ENCODE measurements around the gene COA1. TPM values are rescaled to one million over a fixed set of nuclear protein-coding genes. Genes with fewer than 3 reads are reported as not detected.

Gene COA1
- total RNA-seq, 2 experiments from 2014 or later = 63.9 to 96.0 TPM

DNA sequence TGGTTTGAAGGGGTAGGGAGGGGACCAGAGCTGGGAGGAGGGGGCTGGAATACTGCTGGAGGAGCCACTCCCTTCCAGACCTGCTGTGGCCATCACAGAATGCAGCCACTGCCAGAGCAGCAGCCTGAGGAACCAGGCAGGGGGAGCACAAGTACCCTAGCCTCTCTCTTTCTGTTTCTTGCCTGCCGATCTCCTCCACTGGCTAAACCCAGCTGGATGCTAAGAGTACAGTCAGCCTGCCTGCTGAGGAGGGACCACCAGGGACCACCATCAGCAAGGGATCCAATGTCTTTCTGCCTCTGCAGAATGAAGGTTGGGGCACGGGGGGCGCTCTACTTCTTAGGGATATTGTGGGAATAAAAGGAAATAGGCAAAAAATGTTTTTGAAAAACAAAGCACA, 33.9 kb upstream of the COA1 start:
- Histone ChIP-seq H3K4me3 (ENCODE audit: low read depth, low read length, poor library complexity, severe bottlenecking) (no peak overlapping the region), H3K79me2 (ENCODE audit: insufficient read depth, low read depth, low read length) (no peaks in the 10 kb centered on the region), H3K27ac (ENCODE audit: low read depth, low read length, poor library complexity, severe bottlenecking) (no peak overlapping the region), H3K9me2 (ENCODE audit: insufficient read depth, low read length) (no peaks in the 10 kb centered on the region), H4K20me1 (ENCODE audit: insufficient read depth, low read length) (no peaks in the 10 kb centered on the region), H3K36me3 (ENCODE audit: insufficient read depth, low read length) (no peaks in the 10 kb centered on the region), H3K4me1 (ENCODE audit: insufficient read depth, low read length, poor library complexity, severe bottlenecking) (peaks cover 6% of the 10 kb centered on the region), H3K9me3 (ENCODE audit: low read length) (no peaks in the 10 kb centered on the region), H2AFZ (ENCODE audit: low read length) (no peak overlapping the region), H3K4me2 (ENCODE audit: low read length) (no peak overlapping the region)
- intact Hi-C loops (cut with micrococcal nuclease; ENCODE audit: unreplicated experiment) = no loop called here
- CTCF ChIA-PET (ENCODE audit: unreplicated experiment) = no interaction called here
- BruUV-seq (replicated peaks) = no TSS peak
- no peak for DNase-seq (ENCODE audit: low spot score)
- TF ChIP-seq EZH2phosphoT487 (IDR thresholded peaks at IDR 0.05; ENCODE audit: borderline replicate concordance, low read depth, low read length) = no peak
- TF ChIP-seq, protein P1, sequence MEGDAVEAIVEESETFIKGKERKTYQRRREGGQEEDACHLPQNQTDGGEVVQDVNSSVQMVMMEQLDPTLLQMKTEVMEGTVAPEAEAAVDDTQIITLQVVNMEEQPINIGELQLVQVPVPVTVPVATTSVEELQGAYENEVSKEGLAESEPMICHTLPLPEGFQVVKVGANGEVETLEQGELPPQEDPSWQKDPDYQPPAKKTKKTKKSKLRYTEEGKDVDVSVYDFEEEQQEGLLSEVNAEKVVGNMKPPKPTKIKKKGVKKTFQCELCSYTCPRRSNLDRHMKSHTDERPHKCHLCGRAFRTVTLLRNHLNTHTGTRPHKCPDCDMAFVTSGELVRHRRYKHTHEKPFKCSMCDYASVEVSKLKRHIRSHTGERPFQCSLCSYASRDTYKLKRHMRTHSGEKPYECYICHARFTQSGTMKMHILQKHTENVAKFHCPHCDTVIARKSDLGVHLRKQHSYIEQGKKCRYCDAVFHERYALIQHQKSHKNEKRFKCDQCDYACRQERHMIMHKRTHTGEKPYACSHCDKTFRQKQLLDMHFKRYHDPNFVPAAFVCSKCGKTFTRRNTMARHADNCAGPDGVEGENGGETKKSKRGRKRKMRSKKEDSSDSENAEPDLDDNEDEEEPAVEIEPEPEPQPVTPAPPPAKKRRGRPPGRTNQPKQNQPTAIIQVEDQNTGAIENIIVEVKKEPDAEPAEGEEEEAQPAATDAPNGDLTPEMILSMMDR (conservative IDR thresholded peaks at IDR 0.05; ENCODE audit: low read length) = no peak; the same call in 1 of the 2 replicates
- POLR2A ChIA-PET = no interaction called here

DNA sequence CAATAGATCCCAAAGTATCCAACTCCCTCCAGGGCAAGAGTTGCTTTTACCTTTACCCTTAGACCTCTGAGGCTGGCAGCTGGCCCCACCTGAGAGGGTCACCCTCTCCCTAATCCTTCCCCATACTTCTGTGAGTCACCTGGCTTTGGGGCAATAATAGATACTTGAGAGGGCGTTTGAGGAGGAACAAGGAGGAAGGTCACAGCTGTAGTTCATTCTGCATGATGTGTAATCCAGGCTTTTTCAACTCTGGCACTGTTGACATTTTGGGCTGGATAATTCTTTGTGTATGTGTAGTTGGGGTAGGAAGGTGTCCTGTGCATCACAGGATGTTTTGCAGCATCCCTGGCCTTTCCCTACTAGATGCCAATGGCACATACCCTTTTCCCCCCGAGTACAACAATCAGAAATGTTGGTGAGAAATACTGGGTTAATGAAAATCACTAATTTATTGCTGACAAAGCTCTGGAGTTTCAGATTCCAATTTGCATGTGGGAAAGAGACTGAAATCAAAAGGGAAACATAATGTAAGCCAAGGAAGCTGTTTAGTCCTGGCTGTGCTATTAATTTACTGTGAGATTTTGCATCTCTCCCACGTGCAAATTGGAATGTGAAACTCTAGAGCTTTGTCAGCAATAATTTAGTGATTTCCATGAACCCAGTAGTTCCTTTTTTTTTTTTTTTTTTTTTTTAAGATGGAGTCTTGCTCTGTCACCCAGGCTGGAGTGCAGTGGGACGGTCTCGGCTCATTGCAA, 32.8 kb upstream of the COA1 start:
- Histone ChIP-seq H3K4me3 (ENCODE audit: low read depth, low read length, poor library complexity, severe bottlenecking) (no peak overlapping the region), H3K9me2 (ENCODE audit: insufficient read depth, low read length) (no peaks in the 10 kb centered on the region), H4K20me1 (ENCODE audit: insufficient read depth, low read length) (no peaks in the 10 kb centered on the region), H2AFZ (ENCODE audit: low read length) (no peak overlapping the region), H3K4me1 (ENCODE audit: insufficient read depth, low read length, poor library complexity, severe bottlenecking) (peaks cover 6% of the 10 kb centered on the region), H3K27ac (ENCODE audit: low read depth, low read length, poor library complexity, severe bottlenecking) (no peak overlapping the region), H3K9me3 (ENCODE audit: low read length) (no peaks in the 10 kb centered on the region), H3K36me3 (ENCODE audit: insufficient read depth, low read length) (no peaks in the 10 kb centered on the region), H3K4me2 (ENCODE audit: low read length) (no peak overlapping the region), H3K79me2 (ENCODE audit: insufficient read depth, low read depth, low read length) (no peaks in the 10 kb centered on the region)
- TF ChIP-seq, protein P1 (conservative IDR thresholded peaks at IDR 0.05; ENCODE audit: low read length) = no peak
- TF ChIP-seq EZH2phosphoT487 (IDR thresholded peaks at IDR 0.05; ENCODE audit: borderline replicate concordance, low read depth, low read length) = no peak
- intact Hi-C loops (cut with micrococcal nuclease; ENCODE audit: unreplicated experiment) = no loop called here
- CTCF ChIA-PET (ENCODE audit: unreplicated experiment) = no interaction called here
- DNase-seq (ENCODE audit: low spot score) = no peak
- POLR2A ChIA-PET = interaction anchor here (0.6 to 0.7 kb wide), 2 partner anchors 26 to 432 kb away, joined by 3 read pairs; no protein-coding TSS in a partner anchor
- BruUV-seq (replicated peaks) = no TSS peak

DNA sequence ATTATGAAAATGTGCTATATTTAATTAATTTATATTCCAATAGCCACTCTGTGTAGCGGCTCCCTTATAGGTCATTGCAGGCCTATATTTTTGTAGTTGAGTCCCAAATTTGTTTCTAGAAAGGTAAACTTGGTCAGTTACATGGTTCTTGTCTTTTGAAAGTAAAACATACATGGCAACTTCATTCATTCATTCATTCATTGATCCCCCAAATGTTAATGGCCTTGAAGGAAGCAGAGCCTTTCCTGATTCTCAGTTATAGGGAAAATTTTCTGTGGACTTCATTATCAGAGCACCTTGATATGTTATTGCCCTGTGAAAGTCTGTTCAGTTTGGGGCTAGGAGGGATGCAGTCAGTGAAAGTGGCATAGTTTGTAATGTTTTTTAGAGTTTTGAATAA, 32.1 kb upstream of the COA1 start:
- TF ChIP-seq, protein P1 (conservative IDR thresholded peaks at IDR 0.05; ENCODE audit: low read length) = no peak
- TF ChIP-seq EZH2phosphoT487 (IDR thresholded peaks at IDR 0.05; ENCODE audit: borderline replicate concordance, low read depth, low read length) = no peak
- Histone ChIP-seq H3K79me2 (ENCODE audit: insufficient read depth, low read depth, low read length) (no peaks in the 10 kb centered on the region), H3K4me3 (ENCODE audit: low read depth, low read length, poor library complexity, severe bottlenecking) (no peak overlapping the region), H3K9me2 (ENCODE audit: insufficient read depth, low read length) (no peaks in the 10 kb centered on the region), H3K27ac (ENCODE audit: low read depth, low read length, poor library complexity, severe bottlenecking) (no peak overlapping the region), H3K4me1 (ENCODE audit: insufficient read depth, low read length, poor library complexity, severe bottlenecking) (peaks cover 6% of the 10 kb centered on the region), H3K36me3 (ENCODE audit: insufficient read depth, low read length) (no peaks in the 10 kb centered on the region), H3K4me2 (ENCODE audit: low read length) (no peak overlapping the region), H2AFZ (ENCODE audit: low read length) (no peak overlapping the region), H3K9me3 (ENCODE audit: low read length) (no peaks in the 10 kb centered on the region), H4K20me1 (ENCODE audit: insufficient read depth, low read length) (no peaks in the 10 kb centered on the region)
- intact Hi-C loops (cut with micrococcal nuclease; ENCODE audit: unreplicated experiment) = no loop called here
- DNase-seq (ENCODE audit: low spot score) = no peak
- CTCF ChIA-PET (ENCODE audit: unreplicated experiment) = no interaction called here
- no TSS peak for BruUV-seq (replicated peaks)
- POLR2A ChIA-PET = interaction anchor here (0.7 kb wide), 1 partner anchor 57 kb away, joined by 3 read pairs; no protein-coding TSS in a partner anchor
